Stimulated activated CD8-positive, alpha-beta memory T cell treated with anti-CD3 and anti-CD28 coated beads, Interleukin-7, amount 100 ng/mL, for 48 hours (primary cell): ENCODE data around the gene THAP7.
A peak's percentile ranks its signal among the peaks of the same experiment; 100 is the strongest.

ENCODE experiments used
- DNase-seq, 2 donors: peaks; one replicate each; pipeline ENCODE4 v3.0.0-alpha.2; 2020; ENCODE audit warnings: low read depth in 1 of 2; ENCODE audit errors: extremely low read depth in 1 of 2

The THAP7 gene

DNA sequence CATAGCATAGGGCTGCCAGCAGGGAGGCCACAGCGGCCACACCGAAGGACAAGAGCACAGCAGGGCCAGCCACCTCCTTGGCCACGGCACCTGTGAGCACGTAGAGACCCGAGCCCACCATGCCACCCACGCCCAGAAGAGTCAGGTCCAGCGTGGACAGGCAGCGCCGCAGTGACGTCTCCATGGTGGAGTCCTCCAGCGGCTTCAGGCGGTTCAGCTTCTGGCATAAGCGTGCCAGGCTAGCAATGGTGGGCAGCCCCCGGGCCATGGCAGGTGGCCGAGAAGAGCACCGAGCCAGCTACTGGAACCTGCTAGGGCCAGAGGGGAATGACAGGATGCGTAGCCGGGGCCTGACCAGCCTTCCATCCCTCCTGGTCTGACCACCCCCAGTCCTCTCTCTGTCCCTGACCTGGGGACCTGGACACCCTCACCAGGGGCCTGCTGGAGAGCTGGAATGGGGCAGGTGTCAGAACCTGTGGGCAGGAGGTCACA, 29.7 kb upstream of the THAP7 start:
- no peak for DNase-seq

DNA sequence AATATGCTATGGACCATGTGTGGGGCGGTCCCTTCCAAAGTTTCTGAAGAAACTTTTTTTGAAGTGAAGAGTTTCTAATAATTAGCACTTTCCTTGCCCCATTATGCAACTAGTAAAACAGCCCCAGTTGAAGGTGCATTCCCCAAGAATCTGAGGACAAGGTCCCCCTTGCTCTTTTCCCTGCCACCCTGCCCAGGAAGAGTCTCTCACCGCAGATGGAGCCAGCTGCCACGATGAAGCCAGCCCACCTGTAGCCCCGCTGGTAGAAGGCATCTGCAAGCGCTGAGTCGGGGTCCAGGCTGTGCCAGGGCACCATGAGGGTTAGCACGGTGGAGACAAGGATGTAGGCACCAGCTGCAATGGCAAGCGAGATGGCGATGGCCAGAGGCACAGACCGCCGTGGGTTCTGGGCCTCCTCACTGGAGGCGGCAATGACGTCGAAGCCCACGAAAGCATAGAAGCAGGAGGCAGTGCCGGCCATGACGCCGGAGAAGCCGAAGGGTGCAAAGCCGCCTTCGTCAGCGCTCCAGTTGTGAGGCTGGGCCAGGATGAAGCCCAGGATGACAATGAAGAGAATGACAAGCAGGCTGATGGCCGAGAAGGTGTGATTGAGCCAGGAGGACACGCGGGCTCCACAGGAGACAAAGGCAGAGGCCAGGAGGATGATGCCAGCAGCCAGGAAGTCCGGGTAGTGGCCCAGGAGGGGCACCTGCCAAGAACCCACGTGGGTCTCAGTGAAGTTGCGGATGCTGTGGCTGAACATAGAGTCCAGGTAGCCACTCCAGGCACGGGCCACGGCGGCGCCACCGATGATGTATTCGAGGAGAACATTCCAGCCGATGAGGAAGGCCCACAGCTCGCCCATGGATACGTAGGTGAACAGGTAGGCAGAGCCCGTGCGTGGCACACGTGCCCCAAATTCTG, 29.0 kb upstream of the THAP7 start:
- DNase-seq, result no peak

DNA sequence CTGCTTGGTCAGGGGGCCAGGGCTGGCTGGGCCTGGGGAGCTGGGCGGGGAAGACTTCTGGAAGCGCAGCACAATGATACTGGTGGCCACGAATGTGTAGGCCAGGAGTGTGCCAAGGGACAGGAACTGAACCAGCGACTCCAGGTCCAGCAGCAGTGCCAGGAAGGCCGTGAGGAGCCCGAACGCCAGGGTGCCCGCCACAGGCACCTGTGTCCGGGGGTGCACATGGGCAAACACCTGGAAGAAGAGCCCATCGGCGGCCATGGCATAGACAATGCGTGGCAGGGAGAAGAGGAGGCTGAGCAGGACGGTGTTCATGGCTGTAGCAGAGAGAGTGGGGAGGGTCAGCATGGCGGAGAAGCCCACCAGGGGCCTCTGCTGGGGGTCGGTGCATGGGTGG, 28.1 kb upstream of the THAP7 start:
- DNase-seq, result no peak

DNA sequence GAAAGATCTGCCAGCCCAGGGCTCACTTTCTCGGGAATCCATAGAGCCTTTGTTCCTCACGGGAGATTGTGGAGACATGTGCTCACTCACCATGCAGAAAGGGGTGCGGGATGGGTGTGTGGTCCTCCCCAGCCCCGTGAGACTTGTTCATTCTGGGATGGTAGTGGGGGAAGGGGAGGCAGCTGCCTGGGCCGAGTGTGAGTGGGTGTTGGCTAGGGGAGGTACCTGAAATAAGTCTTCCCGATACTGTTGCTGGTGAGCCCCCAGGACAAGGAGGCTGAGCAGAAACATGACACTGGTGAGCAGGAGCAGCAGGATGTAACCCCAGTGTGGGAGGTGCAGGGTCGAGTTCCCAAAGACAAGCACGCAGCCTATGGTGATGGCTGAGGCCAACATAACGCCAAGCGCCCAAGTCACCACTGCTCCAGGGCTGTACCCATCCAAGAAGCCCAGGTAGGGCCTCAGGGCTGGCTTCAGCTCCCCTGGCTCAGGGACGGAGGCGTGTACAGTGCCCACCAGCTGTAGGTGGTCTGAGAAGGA, 27.6 kb upstream of the THAP7 start:
- no peak for DNase-seq

DNA sequence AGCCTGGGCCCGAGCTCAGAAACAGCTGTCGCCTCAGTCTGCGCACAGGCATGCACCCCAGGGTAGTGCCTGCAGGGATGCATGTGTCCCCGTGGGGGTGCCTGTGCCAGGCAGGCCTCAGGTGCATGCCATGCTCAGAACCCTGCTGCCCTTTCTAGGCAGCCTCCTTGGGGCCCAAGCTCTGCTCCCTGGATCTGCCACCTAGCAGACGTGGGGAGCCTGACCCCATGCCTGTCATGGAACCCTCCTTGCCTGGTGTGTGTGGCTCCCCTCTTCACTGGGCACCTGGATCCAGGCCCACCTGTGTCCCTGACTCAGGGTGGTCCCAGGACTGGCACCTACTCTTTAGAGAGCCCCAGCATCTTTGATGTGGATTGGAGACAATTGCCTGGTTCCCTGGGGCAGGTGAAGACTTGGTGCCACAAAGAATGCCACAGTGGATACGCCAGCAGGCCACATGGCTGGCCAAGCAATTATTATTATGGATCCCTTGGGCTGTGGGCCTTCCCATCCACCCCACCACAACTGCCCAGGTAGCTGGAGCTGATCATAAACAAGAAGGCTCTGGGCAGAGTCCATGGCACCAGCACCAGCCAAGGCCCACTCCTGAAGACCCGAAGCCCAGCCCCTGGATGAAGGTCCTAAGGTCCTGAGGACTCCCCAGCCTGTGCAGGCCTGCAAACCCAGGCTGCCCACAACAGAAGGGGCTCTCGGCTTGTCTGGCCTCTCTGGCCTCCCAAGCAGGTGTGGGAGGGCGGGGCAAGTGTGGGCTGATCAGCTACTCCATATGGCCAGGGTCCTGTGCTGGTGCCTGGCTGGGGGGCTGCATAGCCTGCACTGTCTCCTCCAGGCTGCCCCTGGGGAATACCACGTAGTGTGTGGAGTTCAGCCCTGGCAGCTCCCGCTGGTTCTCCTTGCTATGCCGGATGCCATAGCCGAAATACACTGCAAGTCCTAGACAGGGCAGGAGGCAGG, 26.6 kb upstream of the THAP7 start:
- DNase-seq, result no peak

DNA sequence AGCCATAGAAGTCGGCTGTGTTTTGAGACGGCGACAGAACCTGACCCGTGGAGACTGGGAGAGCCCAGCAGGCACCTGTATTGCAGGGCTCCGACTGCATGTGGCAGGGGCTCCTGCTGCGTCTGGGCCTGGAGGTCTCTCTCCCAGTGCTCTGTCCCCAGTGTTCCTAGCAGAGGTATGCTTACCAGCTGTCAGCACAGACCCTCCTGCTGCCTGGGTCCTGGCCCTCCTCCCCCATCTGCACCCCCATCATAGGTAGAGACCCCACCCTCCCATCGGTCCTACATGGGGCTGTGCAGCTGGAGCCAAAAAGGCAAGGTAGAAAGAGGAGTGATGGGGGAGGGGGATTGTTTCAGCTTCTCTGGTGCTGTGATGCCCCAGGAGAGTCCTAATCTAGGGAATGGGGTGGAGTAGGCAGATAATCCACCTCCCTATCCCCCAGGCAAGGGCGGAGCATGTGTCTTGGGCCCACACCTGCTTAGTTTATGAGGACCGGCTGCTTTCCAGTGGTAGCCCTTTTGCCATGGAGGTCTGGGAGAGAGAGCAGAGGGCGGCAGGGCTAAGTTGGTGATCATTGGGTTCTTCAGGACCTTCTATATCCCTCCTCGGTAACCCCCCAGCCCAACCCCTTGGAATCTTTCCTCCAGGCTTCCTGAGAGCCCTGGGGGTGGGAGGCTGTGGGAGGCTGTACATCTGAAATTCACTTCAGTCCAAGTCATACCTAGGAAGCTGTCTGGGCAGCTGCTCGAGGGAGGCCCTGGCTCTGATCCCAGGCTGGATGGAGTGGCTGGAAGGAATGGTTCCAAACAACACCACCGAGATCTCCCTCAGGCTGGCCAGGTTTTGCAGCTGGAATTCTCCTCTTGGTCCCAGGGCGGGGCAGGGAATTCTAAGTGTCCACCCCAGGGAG, 25.1 kb upstream of the THAP7 start:
- no peak for DNase-seq

DNA sequence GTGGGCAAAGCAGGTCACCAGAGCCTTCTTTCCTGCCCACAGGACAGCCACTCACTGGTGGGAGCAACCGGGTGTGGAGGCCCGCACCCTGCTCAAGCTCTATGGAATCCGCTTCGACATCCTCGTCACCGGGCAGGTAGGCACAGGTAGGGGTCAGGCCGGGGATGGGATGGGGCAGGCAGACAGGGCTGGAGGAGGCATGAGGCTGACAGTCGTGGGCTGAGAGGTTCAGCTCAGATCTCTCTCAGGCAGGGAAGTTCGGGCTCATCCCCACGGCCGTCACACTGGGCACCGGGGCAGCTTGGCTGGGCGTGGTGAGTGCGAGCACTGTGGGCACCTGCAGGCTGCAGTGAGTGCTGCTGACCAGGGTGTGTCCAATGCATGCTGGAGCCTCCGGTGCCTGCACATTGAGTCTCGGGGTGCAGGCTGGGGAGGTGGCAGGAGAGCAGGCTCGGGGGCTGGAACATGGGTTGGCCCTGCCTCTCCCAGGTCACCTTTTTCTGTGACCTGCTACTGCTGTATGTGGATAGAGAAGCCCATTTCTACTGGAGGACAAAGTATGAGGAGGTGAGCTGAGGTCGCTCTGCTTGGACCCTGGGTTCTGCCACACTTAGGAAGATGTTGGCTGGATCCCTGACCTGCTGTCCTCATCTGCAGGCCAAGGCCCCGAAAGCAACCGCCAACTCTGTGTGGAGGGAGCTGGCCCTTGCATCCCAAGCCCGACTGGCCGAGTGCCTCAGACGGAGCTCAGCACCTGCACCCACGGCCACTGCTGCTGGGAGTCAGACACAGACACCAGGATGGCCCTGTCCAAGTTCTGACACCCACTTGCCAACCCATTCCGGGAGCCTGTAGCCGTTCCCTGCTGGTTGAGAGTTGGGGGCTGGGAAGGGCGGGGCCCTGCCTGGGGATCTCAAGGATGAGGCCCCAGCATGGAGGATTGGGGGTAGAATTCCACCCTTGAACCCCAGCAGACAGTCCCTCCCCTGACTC, 24.1 kb upstream of the THAP7 start:
- no peak for DNase-seq

DNA sequence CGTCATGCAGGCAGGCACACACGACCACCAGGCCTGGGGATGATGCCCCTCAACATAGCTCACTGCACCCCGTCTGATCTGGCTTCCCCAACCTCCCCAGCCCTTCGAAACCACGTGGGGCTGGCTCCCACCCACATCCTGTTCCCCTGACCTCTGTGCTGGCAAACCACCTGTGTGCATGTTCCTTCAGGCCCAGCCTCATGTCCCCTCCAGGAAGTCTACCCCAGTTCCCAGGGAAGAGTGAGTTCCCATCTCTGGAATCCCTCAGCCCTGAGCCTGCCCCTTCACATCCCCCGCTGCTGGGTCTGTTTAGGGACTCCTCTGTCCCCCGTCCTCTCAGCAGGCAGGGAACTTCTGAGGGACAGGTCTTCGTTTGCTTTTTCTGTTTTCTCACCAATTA, 23.3 kb upstream of the THAP7 start:
- DNase-seq, result no peak

DNA sequence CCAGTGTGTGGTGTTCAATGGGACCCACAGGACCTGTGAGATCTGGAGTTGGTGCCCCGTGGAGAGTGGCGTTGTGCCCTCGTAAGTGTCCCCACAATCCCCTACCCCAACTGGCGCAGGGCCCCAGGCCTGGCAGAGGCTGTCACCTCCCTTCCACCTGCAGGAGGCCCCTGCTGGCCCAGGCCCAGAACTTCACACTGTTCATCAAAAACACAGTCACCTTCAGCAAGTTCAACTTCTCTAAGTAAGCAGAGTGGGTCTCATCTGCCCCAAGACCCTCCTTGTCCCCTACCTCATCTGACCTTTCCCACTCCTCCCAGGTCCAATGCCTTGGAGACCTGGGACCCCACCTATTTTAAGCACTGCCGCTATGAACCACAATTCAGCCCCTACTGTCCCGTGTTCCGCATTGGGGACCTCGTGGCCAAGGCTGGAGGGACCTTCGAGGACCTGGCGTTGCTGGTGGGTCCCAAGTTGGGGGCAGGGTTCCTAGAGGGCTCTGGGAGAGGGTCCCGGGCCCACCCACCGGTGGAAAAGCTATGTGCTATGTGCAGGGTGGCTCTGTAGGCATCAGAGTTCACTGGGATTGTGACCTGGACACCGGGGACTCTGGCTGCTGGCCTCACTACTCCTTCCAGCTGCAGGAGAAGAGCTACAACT, 21.2 kb upstream of the THAP7 start:
- no peak for DNase-seq

DNA sequence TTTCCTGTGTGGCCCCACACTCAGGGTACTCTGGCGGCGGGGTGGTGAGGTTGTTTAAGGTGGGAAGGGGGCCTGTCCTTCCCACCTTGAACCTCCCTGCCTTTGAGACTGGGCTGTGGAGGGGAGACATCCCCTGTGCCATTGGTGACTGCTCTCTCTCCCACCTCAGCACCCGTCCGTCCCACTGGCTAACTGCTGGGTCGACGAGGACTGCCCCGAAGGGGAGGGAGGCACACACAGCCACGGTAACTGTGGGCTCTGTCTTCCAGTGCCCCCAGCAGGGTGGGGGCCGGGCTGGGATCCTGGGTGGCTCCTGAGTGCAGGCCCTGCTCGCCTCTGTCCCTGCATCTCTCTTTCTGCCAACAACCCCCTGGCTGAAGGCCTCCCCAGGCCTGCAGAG, 20.6 kb upstream of the THAP7 start:
- no peak for DNase-seq

DNA sequence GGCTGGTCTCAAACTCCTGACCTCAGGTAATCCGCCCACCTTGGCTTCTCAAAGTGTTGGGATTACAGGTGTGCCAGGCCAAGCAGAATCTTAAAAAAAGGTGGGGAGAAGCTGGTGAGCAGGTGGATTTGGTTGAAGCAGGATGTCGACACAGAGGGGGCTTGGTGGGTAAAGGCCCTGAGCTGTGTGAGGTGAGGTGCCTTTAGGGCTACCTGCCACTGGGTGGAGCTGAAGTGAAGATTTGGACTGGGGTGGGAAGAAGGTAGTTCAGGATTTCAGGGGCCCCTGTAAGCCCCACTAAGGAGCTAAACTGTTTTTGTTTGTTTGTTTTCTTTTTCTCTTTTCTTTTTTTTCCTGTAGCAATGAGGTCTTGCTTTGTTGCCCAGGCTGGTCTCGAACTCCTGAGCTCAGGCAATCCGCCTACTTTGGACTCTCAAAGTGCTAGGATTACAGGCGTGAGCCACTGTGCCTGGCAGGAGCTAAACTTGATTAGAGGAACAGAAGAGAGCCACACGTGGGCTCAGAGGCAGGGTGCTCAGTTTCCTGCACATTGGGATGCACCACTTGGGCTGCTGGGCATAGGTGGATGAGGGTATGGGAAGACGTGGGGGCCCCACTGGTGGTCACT, 19.0 kb upstream of the THAP7 start:
- DNase-seq, result no peak

DNA sequence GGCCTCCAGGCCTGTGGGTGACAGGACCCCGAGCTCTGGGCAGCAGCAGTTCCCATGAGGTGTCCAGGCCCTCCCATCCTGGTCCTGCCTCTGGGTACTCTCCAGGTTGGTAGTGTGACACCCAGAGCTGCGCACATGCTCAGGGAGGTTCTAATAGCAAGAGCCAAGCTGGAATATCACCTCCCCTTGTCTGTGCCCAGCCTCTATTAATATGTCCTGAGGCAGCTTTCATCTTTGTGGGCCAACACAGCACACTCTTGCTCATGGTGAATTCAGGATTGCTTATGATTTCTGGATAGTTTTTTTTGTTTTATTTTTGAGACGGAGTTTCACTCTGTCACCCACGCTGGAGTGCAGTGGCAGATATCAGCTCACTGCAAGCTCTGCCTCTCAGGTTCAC, 16.4 kb upstream of the THAP7 start:
- no peak for DNase-seq

DNA sequence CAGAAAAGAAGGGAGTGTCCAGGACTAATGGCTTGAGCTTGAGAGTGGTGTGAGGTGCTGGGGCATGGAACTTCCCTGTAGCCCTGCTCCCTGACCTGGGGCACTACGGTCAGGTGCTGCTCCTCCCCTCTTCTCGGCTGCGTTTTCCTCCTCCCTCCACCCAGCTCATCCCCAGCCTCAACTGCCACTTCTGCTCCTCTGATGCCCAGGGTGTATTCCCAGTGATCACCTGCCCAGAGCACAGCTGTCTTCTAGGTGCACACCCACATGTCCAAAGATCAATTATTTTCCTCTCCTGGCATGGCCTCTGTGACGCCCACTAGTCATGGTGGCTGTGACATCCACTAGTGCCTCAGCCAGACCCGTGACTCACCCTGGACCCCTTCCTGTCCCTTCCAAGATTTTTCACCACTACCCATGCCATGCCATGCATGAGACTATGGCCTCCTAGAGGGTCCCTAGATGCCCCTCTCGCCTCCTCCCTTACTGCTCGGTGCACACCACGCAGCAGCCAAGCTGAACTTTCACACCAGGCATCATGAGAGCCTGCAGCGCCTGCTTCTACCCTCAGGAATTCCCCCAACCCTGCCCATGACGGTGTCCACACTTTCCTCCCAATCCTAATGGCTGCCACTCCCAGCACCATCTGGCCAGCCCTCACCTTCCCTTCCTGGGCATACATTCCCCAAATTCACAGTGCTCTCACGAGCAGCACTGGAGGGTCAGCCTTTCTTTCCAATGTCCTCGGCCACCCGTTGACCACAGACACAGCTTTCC, 14.9 kb upstream of the THAP7 start:
- DNase-seq, result no peak

DNA sequence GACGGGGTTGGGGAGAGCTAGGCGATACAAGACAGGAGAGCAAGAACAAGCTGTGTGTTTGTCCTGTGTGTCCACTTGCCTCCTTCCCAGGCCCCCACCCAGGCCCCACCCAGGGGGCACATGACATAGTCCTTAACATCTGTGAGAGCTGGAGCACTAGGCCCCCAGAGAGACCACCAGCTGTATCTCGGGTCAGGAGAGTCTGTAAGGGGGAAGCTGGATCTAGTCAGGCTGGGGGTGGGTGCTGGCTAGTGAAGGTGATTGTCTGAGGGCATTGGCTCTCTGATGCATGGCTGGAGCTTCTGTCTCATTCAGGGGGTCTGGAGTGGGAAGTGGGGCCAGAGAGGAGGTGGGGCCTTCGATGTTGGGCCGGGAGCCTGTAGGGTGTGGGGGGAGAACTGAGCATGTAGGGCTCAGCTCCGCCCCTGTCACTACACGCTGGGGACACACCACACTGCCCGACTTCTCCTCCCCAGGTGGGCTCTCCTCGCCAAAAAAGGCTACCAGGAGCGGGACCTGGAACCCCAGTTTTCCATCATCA, 13.6 kb upstream of the THAP7 start:
- DNase-seq, result no peak

DNA sequence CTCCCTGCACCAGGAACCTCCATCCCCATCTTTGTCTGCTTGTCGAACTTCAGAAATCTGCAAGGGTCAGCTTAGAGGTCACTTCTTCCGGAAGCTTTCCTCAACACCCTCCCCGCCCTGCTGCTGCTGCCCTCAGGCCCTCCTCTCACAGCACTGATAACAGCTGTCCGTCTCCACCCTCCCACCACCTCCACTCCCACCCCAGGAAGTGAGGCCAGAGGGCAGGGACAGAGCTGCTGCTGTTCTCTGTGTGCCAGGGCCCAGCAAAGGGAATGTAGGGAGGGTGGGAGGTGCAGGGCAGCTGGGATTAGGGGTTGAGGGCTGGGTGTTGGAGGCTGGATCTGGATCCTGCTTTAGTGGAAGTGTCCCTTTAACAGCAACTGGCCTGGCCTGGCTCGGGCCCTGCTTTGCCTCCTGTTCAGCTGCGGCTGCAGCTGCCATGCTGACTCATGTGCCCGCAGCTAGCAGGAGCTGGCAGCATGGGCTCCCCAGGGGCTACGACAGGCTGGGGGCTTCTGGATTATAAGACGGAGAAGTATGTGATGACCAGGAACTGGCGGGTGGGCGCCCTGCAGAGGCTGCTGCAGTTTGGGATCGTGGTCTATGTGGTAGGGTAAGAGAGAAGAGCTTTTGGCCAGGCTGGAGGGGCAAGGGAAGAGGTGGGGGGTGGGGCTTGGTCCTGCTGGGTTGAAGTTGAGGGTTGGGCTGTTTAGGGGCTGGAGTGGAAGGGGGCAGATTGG, 13.0 kb upstream of the THAP7 start, which contains the start of gene P2RX6:
P2RX6 (plus strand) TSS at position 440 of the 740 bp plus-strand sequence; CDS start at position 450, 10 bp downstream.
- DNase-seq, result no peak

DNA sequence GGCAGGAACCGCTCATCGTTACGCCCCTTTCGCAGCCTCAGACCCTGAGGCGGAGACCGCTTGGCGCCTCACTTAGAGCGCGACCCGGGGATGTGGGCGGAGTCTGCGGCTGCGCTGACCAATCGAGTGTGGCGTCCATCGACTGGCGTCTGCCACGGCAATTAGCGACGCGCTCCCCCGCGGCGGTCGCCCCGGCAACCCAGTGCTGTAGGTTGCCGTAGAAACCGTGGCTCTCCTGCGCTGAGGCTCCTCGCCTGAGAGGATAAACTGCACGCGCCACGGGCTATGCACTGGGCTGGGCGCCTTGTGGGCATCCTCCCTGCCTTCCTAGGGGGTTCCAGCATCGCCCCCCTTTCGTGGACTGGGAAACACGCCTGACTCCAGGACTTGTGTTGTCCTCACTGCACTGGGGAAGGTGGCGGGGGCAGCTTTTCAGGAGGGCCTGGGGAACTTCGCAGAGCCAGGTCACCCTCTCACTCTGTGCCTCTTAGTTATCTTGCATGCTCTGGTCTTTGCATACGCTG, 12.3 kb upstream of the THAP7 start:
- peak; percentile 88 to 89 for DNase-seq
